Measurements from ENCODE around the gene SF3B5. TPM values are rescaled to one million over a fixed set of nuclear protein-coding genes. Genes with fewer than 3 reads are reported as not detected.

SF3B5 gene
- total and polyA plus RNA-seq, 9 of the 15 experiments (the other 6 are each of a cell fraction or from before 2014, with no cell fraction given), result 238 to 1,211 (median 407) TPM

GRCh38 chr6:144110210-144110609 is 14.8 kb upstream of the SF3B5 start (continued):
- TF ChIP-seq ZNF212 (CRISPR knock-in tag; IDR thresholded peaks at IDR 0.05) (no peak), STAG1 (CRISPR knock-in tag; IDR thresholded peaks at IDR 0.05; ENCODE audit: borderline replicate concordance) (no peak), DDX20 (tag; IDR thresholded peaks at IDR 0.05; ENCODE audit: low read depth) (no peak), FOXK2 (conservative IDR thresholded peaks at IDR 0.05 in 1 of 2, IDR thresholded peaks at IDR 0.05 in 1 of 2; ENCODE audit: low read depth in 2 of 2) (no peak), ESRRB (CRISPR knock-in tag; IDR thresholded peaks at IDR 0.05; ENCODE audit: borderline replicate concordance) (no peak), NBN (IDR thresholded peaks at IDR 0.05; ENCODE audit: low read depth) (no peak), EWSR1 (IDR thresholded peaks at IDR 0.05; ENCODE audit: borderline replicate concordance, low read depth, partially characterized antibody) (no peak), PTTG1 (tag; IDR thresholded peaks at IDR 0.05; ENCODE audit: low read depth) (no peak), ZNF780A (CRISPR knock-in tag; IDR thresholded peaks at IDR 0.05) (no peak)
- TF ChIP-seq, protein P1, sequence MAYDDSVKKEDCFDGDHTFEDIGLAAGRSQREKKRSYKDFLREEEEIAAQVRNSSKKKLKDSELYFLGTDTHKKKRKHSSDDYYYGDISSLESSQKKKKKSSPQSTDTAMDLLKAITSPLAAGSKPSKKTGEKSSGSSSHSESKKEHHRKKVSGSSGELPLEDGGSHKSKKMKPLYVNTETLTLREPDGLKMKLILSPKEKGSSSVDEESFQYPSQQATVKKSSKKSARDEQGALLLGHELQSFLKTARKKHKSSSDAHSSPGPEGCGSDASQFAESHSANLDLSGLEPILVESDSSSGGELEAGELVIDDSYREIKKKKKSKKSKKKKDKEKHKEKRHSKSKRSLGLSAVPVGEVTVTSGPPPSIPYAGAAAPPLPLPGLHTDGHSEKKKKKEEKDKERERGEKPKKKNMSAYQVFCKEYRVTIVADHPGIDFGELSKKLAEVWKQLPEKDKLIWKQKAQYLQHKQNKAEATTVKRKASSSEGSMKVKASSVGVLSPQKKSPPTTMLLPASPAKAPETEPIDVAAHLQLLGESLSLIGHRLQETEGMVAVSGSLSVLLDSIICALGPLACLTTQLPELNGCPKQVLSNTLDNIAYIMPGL (CRISPR knock-in tag; IDR thresholded peaks at IDR 0.05), result no peak

DNA sequence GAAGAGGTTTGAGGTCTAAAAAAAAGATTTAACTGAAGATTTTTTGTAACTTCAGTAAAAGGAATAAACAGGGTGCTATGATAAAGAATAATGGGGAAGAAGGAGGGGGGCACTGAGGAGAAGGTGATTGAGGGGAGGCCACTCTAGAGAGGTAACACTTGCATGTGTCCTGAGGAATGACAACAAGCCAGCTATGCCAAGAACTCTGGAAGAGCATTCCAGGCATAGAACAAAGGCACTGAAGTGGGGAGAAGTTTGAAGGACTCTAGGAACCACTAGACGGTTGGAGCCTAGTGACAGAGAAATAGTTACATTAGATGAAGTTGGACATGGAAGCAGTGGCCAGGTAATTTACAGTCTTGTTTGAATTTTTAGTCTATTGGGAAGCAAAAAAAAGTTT is 10.8 kb upstream of the SF3B5 start:
- no peak for FAIRE-seq
- no peaks in the 10 kb centered on the region for H3K36me3 ChIP-seq (ENCODE audit: control insufficient read depth, insufficient read depth, low read length)
- H3K4me2 ChIP-seq (ENCODE audit: insufficient read depth, low read length), result no peak overlapping the region
- no peaks in the 10 kb centered on the region for H3K9me3 ChIP-seq (replicated peaks; ENCODE audit: control insufficient read depth, insufficient read depth, low read depth, low read length)
- WGBS (ENCODE audit: insufficient coverage, low coverage, missing lambda C conversion rate), result 11% methylated on average over 1 of the region's 1 CpG
- in situ Hi-C loops (cut with MboI) (loop anchor here (10.0 kb wide), 1 partner anchor 379 kb away; no protein-coding TSS in a partner anchor), intact Hi-C loops (cut with micrococcal nuclease) (loop anchor here (5.0 kb wide), 4 partner anchors 476 to 1526 kb away; no protein-coding TSS in a partner anchor)
- H3K27me3 ChIP-seq (ENCODE audit: control insufficient read depth in 2 of 2, insufficient read depth in 2 of 2, low read length in 2 of 2), result peaks cover 0 to 5% of the 10 kb centered on the region in 2 experiments; a peak in 1 of 5 replicates
- no peaks in the 10 kb centered on the region for H4K20me1 ChIP-seq (replicated peaks; ENCODE audit: control insufficient read depth, insufficient read depth, low read length)
- no TSS peak for BruUV-seq (replicated peaks)
- no peaks in the 10 kb centered on the region for H3K4me1 ChIP-seq (replicated peaks in 1 of 2; ENCODE audit: control insufficient read depth in 2 of 2, insufficient read depth in 2 of 2, low read length in 2 of 2)
- H3K9ac ChIP-seq (ENCODE audit: insufficient read depth in 1 of 2, low read depth in 2 of 2, low read length in 2 of 2), result no peak overlapping the region
- no peak overlapping the region for H3K27ac ChIP-seq (ENCODE audit: extremely low read depth, low read depth, low read length)
- H3K4me3 ChIP-seq, result no peak overlapping the region
- ChIA-PET POLR2A (no interaction called here), CTCF (ENCODE audit: low intra/inter-chr PET ratio) (interaction anchor here (1.2 to 2.4 kb wide), 3 partner anchors 93 to 376 kb away, joined by 3 to 13 read pairs (median 7); no protein-coding TSS in a partner anchor)
- no peak overlapping the region for H2AFZ ChIP-seq (ENCODE audit: low read depth, low read length)
- no peaks in the 10 kb centered on the region for H3K79me2 ChIP-seq (ENCODE audit: control insufficient read depth, insufficient read depth, low read length)
- ATAC-seq, result no peak
- no peaks in the 10 kb centered on the region for H3K9me1 ChIP-seq (ENCODE audit: control insufficient read depth, insufficient read depth, low read length)
- DNase-seq (ENCODE audit: extremely low read depth in 1 of 4, low spot score in 3 of 4), result no peak
- TF ChIP-seq, protein P1 (CRISPR knock-in tag; IDR thresholded peaks at IDR 0.05), result no peak
- TF ChIP-seq ZSCAN29 (IDR thresholded peaks at IDR 0.05) (no peak), GATA2 (CRISPR knock-in tag; IDR thresholded peaks at IDR 0.05) (no peak), SIRT6 (IDR thresholded peaks at IDR 0.05; ENCODE audit: low read depth, low read length) (no peak), NR2C1 (IDR thresholded peaks at IDR 0.05) (no peak), NR2C1 (tag; IDR thresholded peaks at IDR 0.05) (no peak), NR2F6 (CRISPR knock-in tag; IDR thresholded peaks at IDR 0.05) (no peak), SUPT5H (IDR thresholded peaks at IDR 0.05) (no peak), TEAD2 (tag; IDR thresholded peaks at IDR 0.05) (no peak), BDP1 (IDR thresholded peaks at IDR 0.05; ENCODE audit: insufficient read depth, insufficient read length) (no peak), KLF6 (CRISPR knock-in tag; IDR thresholded peaks at IDR 0.05; ENCODE audit: borderline replicate concordance) (no peak), POLR3A (IDR thresholded peaks at IDR 0.05; ENCODE audit: borderline replicate concordance, extremely low read depth, insufficient read depth, insufficient read length) (no peak)
